ENCODE data around the gene COL27A1. TPM values are rescaled to one million over a fixed set of nuclear protein-coding genes. Genes with fewer than 3 reads are reported as not detected.
A peak's percentile ranks its signal among the peaks of the same experiment; 100 is the strongest.

Gene COL27A1
- total RNA-seq, 1 experiment from 2014 or later, result 12.0 TPM

GRCh38 chr9:114154600-114155102, 686 bp upstream of the COL27A1 start:
- Histone ChIP-seq H3K27ac (ENCODE audit: low read depth, low read length) (no peak overlapping the region), H3K9me3 (ENCODE audit: control insufficient read depth in 1 of 2, insufficient read depth in 1 of 2, low read depth in 1 of 2, low read length in 2 of 2) (no peaks in the 10 kb centered on the region), H3K4me1 (ENCODE audit: control insufficient read depth in 1 of 2, insufficient read depth in 2 of 2, low read length in 2 of 2) (peaks cover 0 to 12% of the 10 kb centered on the region in 2 experiments; a peak in 3 of 4 replicates), H3K9ac (ENCODE audit: low read length) (no peak overlapping the region), H3K9me2 (ENCODE audit: insufficient read depth) (no peaks in the 10 kb centered on the region), H4K20me1 (ENCODE audit: insufficient read depth) (no peaks in the 10 kb centered on the region), H3K27me3 (ENCODE audit: insufficient read depth, low read length) (no peaks in the 10 kb centered on the region), H3K36me3 (ENCODE audit: control insufficient read depth in 1 of 2, insufficient read depth in 2 of 2, low read length in 2 of 2) (no peaks in the 10 kb centered on the region), H3K4me2 (ENCODE audit: low read length) (peak overlapping the region; percentile 84), H3K4me3 (replicated peaks in 1 of 2; ENCODE audit: low read depth in 1 of 2, low read length in 2 of 2) (peak overlapping the region; percentile 54 to 62), H3K79me2 (ENCODE audit: insufficient read depth, low read length) (no peaks in the 10 kb centered on the region), H2AFZ (ENCODE audit: low read depth, low read length, poor library complexity, severe bottlenecking) (peak overlapping the region; percentile 61)
- DNase-seq (ENCODE audit: low read depth, low spot score) (no peak), ATAC-seq (peak; percentile 22)
- ChIA-PET RAD21 (ENCODE audit: low non-redundant PET in 1 of 2, low total read pairs in 2 of 2, uncharacterized antibody in 2 of 2, unreplicated experiment in 2 of 2) (interaction anchor here (1.0 to 1.2 kb wide), 4 partner anchors 46 to 136 kb away, joined by 4 to 7 read pairs (median 4); no protein-coding TSS in a partner anchor), POLR2A (no interaction called here), CTCF (interaction anchor here (0.8 to 1.5 kb wide), 6 partner anchors 9 to 136 kb away, joined by 4 to 17 read pairs (median 6); no protein-coding TSS in a partner anchor)
- TF ChIP-seq REST (IDR thresholded peaks at IDR 0.05; ENCODE audit: low read depth), result no peak
- TF ChIP-seq ATF3 (IDR thresholded peaks at IDR 0.05), result no peak
- TF ChIP-seq CTCF (IDR thresholded peaks at IDR 0.05 in 2 of 3, conservative IDR thresholded peaks at IDR 0.05 in 1 of 3; ENCODE audit: borderline replicate concordance in 1 of 3, insufficient read depth in 1 of 3, low read depth in 2 of 3, low read length in 2 of 3), result no peak
- no peak for TF ChIP-seq CEBPB (IDR thresholded peaks at IDR 0.05; ENCODE audit: low read depth)
- TF ChIP-seq ELF1 (IDR thresholded peaks at IDR 0.05; ENCODE audit: borderline replicate concordance, low read depth), result no peak
- TF ChIP-seq MAX (IDR thresholded peaks at IDR 0.05), result no peak
- TF ChIP-seq ZNF274 (IDR thresholded peaks at IDR 0.05; ENCODE audit: low read depth, low read length), result no peak
- intact Hi-C loops (cut with micrococcal nuclease), result loop anchor here (1.0 kb wide), 2 partner anchors 117 to 137 kb away; no protein-coding TSS in a partner anchor
- BruUV-seq (replicated peaks), result no TSS peak

All from HCT116 (cell line).